SK-N-SH (cell line): ENCODE data around the gene DDX42.

ENCODE experiments used
- RAD21 ChIP-seq: IDR thresholded peaks from 2 replicates; pipeline ENCODE4 v1.6.1; 2012; ENCODE audit warnings: mild to moderate bottlenecking, low read length
- TF ChIP-seq, protein P1 (sequence below): fragments of 200-600 bp; sonication (generic); IDR thresholded peaks from 2 replicates; pipeline ENCODE4 v1.6.1; 2017; ENCODE audit warnings: antibody characterized with exemption, mild to moderate bottlenecking, moderate library complexity

DNA sequence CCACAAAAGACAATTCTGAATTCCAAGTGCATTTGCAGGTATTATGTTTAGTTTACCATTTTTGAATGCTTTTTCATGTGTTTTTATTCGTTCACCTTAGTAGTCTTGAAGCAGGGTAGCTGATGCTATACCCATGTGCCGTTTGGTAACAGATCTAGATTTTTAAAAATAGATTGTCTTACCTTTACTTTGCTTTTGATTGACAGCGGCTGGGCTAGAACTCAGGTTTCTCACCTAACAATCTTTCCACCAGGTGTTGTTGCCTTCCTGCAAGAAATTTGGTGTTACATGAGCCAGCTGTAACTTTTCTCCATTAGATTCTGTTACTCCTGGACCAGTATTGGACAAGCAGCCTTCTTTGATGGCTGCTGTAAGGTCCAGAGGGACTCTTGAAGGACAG lies 55.0 kb downstream of the DDX42 start:
- TF ChIP-seq, protein P1, sequence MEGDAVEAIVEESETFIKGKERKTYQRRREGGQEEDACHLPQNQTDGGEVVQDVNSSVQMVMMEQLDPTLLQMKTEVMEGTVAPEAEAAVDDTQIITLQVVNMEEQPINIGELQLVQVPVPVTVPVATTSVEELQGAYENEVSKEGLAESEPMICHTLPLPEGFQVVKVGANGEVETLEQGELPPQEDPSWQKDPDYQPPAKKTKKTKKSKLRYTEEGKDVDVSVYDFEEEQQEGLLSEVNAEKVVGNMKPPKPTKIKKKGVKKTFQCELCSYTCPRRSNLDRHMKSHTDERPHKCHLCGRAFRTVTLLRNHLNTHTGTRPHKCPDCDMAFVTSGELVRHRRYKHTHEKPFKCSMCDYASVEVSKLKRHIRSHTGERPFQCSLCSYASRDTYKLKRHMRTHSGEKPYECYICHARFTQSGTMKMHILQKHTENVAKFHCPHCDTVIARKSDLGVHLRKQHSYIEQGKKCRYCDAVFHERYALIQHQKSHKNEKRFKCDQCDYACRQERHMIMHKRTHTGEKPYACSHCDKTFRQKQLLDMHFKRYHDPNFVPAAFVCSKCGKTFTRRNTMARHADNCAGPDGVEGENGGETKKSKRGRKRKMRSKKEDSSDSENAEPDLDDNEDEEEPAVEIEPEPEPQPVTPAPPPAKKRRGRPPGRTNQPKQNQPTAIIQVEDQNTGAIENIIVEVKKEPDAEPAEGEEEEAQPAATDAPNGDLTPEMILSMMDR: no peak
- no peak for TF ChIP-seq RAD21
